ENCODE measurements around the gene NAXD.

Gene NAXD

DNA sequence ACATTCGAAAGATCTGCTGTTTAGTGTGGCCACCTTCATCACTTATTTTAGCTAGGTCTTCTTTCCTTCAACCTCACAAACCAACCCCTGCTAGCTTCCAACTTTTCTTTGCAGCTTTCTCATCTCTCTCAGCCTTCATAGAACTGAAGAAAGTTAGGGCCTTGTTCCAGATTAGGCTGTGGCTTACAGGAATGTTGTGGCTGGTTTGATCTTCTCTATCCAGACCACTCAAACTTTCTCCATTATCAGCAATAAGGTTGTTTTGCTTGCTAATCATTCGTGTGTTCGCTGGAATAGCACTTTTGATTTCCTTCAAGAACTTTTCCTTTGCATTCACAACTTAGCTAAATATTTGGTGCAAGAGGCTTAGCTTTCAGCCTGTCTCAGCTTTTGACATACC is 45.9 kb downstream of the NAXD start:
- TF ChIP-seq TEAD4 (IDR thresholded peaks at IDR 0.05) (no peak), CREB1 (IDR thresholded peaks at IDR 0.05; ENCODE audit: low read depth) (no peak), RAD21 (IDR thresholded peaks at IDR 0.05; ENCODE audit: low read depth) (no peak), NFIC (IDR thresholded peaks at IDR 0.05) (no peak), TCF12 (IDR thresholded peaks at IDR 0.05; ENCODE audit: low read depth) (no peak), EP300 (IDR thresholded peaks at IDR 0.05; ENCODE audit: borderline replicate concordance) (no peak), TAF1 (IDR thresholded peaks at IDR 0.05; ENCODE audit: low read depth) (no peak), YY1 (IDR thresholded peaks at IDR 0.05; ENCODE audit: low read depth) (no peak), EGR1 (IDR thresholded peaks at IDR 0.05) (no peak), CEBPB (IDR thresholded peaks at IDR 0.05) (no peak), ZBTB7A (IDR thresholded peaks at IDR 0.05; ENCODE audit: low read depth) (no peak), FOXM1 (IDR thresholded peaks at IDR 0.05; ENCODE audit: borderline replicate concordance, low read depth) (no peak)
- TF ChIP-seq, protein P1, sequence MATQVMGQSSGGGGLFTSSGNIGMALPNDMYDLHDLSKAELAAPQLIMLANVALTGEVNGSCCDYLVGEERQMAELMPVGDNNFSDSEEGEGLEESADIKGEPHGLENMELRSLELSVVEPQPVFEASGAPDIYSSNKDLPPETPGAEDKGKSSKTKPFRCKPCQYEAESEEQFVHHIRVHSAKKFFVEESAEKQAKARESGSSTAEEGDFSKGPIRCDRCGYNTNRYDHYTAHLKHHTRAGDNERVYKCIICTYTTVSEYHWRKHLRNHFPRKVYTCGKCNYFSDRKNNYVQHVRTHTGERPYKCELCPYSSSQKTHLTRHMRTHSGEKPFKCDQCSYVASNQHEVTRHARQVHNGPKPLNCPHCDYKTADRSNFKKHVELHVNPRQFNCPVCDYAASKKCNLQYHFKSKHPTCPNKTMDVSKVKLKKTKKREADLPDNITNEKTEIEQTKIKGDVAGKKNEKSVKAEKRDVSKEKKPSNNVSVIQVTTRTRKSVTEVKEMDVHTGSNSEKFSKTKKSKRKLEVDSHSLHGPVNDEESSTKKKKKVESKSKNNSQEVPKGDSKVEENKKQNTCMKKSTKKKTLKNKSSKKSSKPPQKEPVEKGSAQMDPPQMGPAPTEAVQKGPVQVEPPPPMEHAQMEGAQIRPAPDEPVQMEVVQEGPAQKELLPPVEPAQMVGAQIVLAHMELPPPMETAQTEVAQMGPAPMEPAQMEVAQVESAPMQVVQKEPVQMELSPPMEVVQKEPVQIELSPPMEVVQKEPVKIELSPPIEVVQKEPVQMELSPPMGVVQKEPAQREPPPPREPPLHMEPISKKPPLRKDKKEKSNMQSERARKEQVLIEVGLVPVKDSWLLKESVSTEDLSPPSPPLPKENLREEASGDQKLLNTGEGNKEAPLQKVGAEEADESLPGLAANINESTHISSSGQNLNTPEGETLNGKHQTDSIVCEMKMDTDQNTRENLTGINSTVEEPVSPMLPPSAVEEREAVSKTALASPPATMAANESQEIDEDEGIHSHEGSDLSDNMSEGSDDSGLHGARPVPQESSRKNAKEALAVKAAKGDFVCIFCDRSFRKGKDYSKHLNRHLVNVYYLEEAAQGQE (IDR thresholded peaks at IDR 0.05; ENCODE audit: low read depth) = no peak
- TF ChIP-seq, protein P2, sequence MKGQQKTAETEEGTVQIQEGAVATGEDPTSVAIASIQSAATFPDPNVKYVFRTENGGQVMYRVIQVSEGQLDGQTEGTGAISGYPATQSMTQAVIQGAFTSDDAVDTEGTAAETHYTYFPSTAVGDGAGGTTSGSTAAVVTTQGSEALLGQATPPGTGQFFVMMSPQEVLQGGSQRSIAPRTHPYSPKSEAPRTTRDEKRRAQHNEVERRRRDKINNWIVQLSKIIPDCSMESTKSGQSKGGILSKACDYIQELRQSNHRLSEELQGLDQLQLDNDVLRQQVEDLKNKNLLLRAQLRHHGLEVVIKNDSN (IDR thresholded peaks at IDR 0.05) = no peak
- TF ChIP-seq, protein P3, sequence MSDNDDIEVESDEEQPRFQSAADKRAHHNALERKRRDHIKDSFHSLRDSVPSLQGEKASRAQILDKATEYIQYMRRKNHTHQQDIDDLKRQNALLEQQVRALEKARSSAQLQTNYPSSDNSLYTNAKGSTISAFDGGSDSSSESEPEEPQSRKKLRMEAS (IDR thresholded peaks at IDR 0.05) = no peak

DNA sequence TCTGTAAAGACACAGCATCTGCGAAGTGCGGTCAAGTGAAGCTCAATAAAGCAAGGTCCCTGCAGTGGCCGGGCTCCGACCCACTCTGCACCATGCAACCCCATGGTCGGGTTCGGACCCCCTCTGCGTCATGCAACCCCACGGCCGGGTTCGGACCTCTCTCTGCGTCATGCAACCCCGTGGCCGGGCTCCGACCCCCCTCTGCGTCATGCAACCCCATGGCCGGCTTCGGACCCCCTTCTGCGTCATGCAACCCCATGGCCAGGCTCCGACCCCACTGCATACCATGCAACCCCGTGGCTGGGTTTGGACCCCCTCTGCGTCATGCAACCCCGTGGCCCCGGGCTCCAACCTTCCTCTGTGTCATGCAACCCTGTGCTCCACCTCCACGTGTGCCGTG is 46.7 kb downstream of the NAXD start:
- TF ChIP-seq CEBPB (IDR thresholded peaks at IDR 0.05) (no peak), CREB1 (IDR thresholded peaks at IDR 0.05; ENCODE audit: low read depth) (no peak), EP300 (IDR thresholded peaks at IDR 0.05; ENCODE audit: borderline replicate concordance) (no peak), TEAD4 (IDR thresholded peaks at IDR 0.05) (no peak), ZBTB7A (IDR thresholded peaks at IDR 0.05; ENCODE audit: low read depth) (no peak)

DNA sequence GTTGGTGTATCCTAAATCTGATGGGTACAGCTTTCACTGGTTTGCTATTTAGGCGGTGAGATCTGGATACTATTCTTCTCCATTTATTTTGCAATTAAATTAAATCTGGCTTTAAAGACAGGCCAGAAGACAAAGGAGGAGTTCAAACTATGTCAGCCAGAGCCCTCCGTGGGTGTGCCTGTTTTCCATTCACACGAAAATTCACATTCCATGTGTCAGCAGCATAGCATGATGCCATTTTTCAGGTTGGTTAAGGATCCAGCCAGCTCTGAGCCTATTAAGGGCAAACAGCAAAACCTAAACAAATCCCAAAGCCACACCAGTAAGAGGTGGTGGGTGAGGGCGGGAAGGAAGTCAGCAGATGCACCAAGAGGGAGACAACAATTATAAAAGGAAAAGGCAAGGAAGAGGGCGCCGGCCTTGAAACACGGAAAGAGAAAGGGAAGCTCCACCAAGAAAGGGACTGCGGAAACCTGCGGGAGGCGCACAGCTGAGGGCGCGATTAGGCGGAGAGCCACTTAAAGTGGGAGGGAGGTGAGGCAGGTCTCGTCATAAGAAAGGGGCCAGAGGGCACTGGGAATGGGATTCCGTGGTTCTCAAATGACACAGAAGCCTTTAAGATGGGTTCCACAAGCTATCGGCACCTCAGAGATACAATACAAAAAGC is 47.6 kb downstream of the NAXD start:
- no peak for TF ChIP-seq TCF12 (IDR thresholded peaks at IDR 0.05; ENCODE audit: low read depth)
- no peak for TF ChIP-seq ZBTB7A (IDR thresholded peaks at IDR 0.05; ENCODE audit: low read depth)
- no peak for TF ChIP-seq CEBPB (IDR thresholded peaks at IDR 0.05)
- no peak for TF ChIP-seq FOXM1 (IDR thresholded peaks at IDR 0.05; ENCODE audit: borderline replicate concordance, low read depth)

DNA sequence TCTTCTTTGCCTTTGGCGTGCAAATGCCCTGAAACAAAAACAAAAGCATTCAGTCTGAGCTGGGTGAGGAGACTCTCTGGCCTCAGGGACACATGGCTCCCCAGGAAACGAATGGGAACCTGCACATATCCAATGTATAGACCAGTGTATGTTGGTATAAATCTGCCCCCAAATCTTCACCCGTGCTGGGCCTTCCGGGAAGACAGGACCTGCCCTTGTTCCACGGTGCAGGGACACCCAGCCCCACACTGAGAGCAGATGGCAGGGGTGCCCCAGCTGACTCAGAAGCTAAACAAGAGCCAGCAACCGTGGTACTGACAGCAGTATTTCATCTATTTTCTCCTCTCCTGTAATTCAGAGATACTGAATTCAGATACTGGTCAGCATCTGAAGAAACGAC is 48.1 kb downstream of the NAXD start:
- TF ChIP-seq YY1 (IDR thresholded peaks at IDR 0.05; ENCODE audit: low read depth) (no peak), TCF12 (IDR thresholded peaks at IDR 0.05; ENCODE audit: low read depth) (no peak), FOXM1 (IDR thresholded peaks at IDR 0.05; ENCODE audit: borderline replicate concordance, low read depth) (no peak), TEAD4 (IDR thresholded peaks at IDR 0.05) (no peak), RAD21 (IDR thresholded peaks at IDR 0.05; ENCODE audit: low read depth) (no peak), TAF1 (IDR thresholded peaks at IDR 0.05; ENCODE audit: low read depth) (no peak), ZBTB7A (IDR thresholded peaks at IDR 0.05; ENCODE audit: low read depth) (no peak), NFIC (IDR thresholded peaks at IDR 0.05) (no peak), EGR1 (IDR thresholded peaks at IDR 0.05) (no peak), CEBPB (IDR thresholded peaks at IDR 0.05) (no peak), CREB1 (IDR thresholded peaks at IDR 0.05; ENCODE audit: low read depth) (no peak)
- TF ChIP-seq, protein P2 (IDR thresholded peaks at IDR 0.05) = no peak
- TF ChIP-seq, protein P1 (IDR thresholded peaks at IDR 0.05; ENCODE audit: low read depth) = no peak

DNA sequence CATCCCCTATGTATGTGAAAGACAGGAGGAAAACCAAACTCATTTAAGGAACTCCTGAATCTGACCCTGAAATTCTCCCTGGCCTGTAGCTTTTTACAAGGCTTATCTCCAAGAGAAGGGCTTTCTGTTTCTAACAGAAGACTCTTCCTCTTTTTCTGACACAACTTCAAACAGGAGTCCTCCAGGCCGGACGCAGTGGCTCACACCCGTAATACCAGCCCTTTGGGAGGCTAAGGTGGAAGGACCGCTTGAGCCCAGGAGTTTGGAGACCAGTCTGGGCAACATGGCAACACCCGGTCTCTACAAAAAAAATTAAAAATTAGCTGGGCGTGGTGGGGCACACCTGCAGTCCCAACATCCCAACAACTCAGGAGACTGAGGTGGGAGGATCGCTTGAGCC is 48.7 kb downstream of the NAXD start:
- no peak for TF ChIP-seq CREB1 (IDR thresholded peaks at IDR 0.05; ENCODE audit: low read depth)
- TF ChIP-seq EP300 (IDR thresholded peaks at IDR 0.05; ENCODE audit: borderline replicate concordance) = no peak
- TF ChIP-seq, protein P1 (IDR thresholded peaks at IDR 0.05; ENCODE audit: low read depth) = no peak
- no peak for TF ChIP-seq EGR1 (IDR thresholded peaks at IDR 0.05)
